ENCODE results near the gene RGS9. TPM values are rescaled to one million over a fixed set of nuclear protein-coding genes. Genes with fewer than 3 reads are reported as not detected.

Gene RGS9
- total RNA-seq, 1 experiment from 2014 or later: 8.6 TPM

- intact Hi-C loops (cut with micrococcal nuclease): no loop called here
- Histone ChIP-seq H3K36me3 (ENCODE audit: control insufficient read depth in 1 of 2, insufficient read depth in 2 of 2, low read length in 2 of 2) (no peaks in the 10 kb centered on the region), H3K79me2 (ENCODE audit: insufficient read depth, low read length) (no peaks in the 10 kb centered on the region), H3K4me3 (replicated peaks in 1 of 2; ENCODE audit: low read depth in 1 of 2, low read length in 2 of 2) (no peak overlapping the region), H3K27ac (ENCODE audit: low read depth, low read length) (no peak overlapping the region), H3K9me2 (ENCODE audit: insufficient read depth) (no peaks in the 10 kb centered on the region), H3K4me1 (ENCODE audit: control insufficient read depth in 1 of 2, insufficient read depth in 2 of 2, low read length in 2 of 2) (peaks cover 23 to 27% of the 10 kb centered on the region in 2 experiments), H3K9ac (ENCODE audit: low read length) (no peak overlapping the region), H3K4me2 (ENCODE audit: low read length) (no peak overlapping the region), H4K20me1 (ENCODE audit: insufficient read depth) (no peaks in the 10 kb centered on the region), H3K9me3 (ENCODE audit: control insufficient read depth in 1 of 2, insufficient read depth in 1 of 2, low read depth in 1 of 2, low read length in 2 of 2) (no peaks in the 10 kb centered on the region), H2AFZ (ENCODE audit: low read depth, low read length, poor library complexity, severe bottlenecking) (no peak overlapping the region), H3K27me3 (ENCODE audit: insufficient read depth, low read length) (peaks cover under 1% of the 10 kb centered on the region; the same call in 1 of the 2 replicates)
- CTCF ChIA-PET: interaction anchor here (1.2 to 1.7 kb wide), 3 partner anchors 10 to 943 kb away, joined by 3 to 7 read pairs (median 6); partner anchors contain the start of gene RGS9
- ATAC-seq (no peak), DNase-seq (ENCODE audit: low read depth, low spot score) (no peak)
- TF ChIP-seq ZFX (IDR thresholded peaks at IDR 0.05) (no peak), SIN3A (IDR thresholded peaks at IDR 0.05; ENCODE audit: low read depth) (no peak), FOSL1 (IDR thresholded peaks at IDR 0.05; ENCODE audit: low read depth) (no peak), ZNF274 (IDR thresholded peaks at IDR 0.05; ENCODE audit: low read depth, low read length) (no peak), ELF1 (IDR thresholded peaks at IDR 0.05; ENCODE audit: borderline replicate concordance, low read depth) (no peak), REST (IDR thresholded peaks at IDR 0.05; ENCODE audit: low read depth) (no peak), TCF7L2 (IDR thresholded peaks at IDR 0.05; ENCODE audit: borderline replicate concordance, extremely low read depth, insufficient read depth, insufficient read length) (no peak), CEBPB (IDR thresholded peaks at IDR 0.05; ENCODE audit: low read depth) (no peak), CTCF (IDR thresholded peaks at IDR 0.05 in 2 of 3, conservative IDR thresholded peaks at IDR 0.05 in 1 of 3; ENCODE audit: borderline replicate concordance in 1 of 3, insufficient read depth in 1 of 3, low read depth in 2 of 3, low read length in 2 of 3) (no peak), RAD21 (IDR thresholded peaks at IDR 0.05; ENCODE audit: low read depth) (no peak), SRF (IDR thresholded peaks at IDR 0.05; ENCODE audit: low read depth) (no peak), SP1 (IDR thresholded peaks at IDR 0.05; ENCODE audit: low read depth) (no peak), JUND (IDR thresholded peaks at IDR 0.05) (no peak), CBX3 (IDR thresholded peaks at IDR 0.05; ENCODE audit: low read depth) (no peak), YY1 (IDR thresholded peaks at IDR 0.05; ENCODE audit: extremely low read depth, insufficient replicate concordance, low read depth, low read length) (no peak), ZBTB33 (IDR thresholded peaks at IDR 0.05; ENCODE audit: extremely low read depth, insufficient replicate concordance, low read length) (no peak), POLR2AphosphoS5 (IDR thresholded peaks at IDR 0.05; ENCODE audit: low read depth, low read length) (no peak)
- TF ChIP-seq, protein P1, sequence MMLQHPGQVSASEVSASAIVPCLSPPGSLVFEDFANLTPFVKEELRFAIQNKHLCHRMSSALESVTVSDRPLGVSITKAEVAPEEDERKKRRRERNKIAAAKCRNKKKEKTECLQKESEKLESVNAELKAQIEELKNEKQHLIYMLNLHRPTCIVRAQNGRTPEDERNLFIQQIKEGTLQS (IDR thresholded peaks at IDR 0.05): no peak
- TF ChIP-seq, protein P2, sequence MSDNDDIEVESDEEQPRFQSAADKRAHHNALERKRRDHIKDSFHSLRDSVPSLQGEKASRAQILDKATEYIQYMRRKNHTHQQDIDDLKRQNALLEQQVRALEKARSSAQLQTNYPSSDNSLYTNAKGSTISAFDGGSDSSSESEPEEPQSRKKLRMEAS (IDR thresholded peaks at IDR 0.05): no peak
- BruUV-seq (replicated peaks): no TSS peak
- RAD21 ChIA-PET (ENCODE audit: low non-redundant PET in 1 of 2, low total read pairs in 2 of 2, uncharacterized antibody in 2 of 2, unreplicated experiment in 2 of 2): no interaction called here
- POLR2A ChIA-PET: no interaction called here
Observed at GRCh38 chr17:65222214-65222738, 85.1 kb downstream of the RGS9 start.
